ENCODE measurements around the gene HS6ST1. TPM values are rescaled to one million over a fixed set of nuclear protein-coding genes. Genes with fewer than 3 reads are reported as not detected.

Gene HS6ST1
- total and polyA plus RNA-seq, 7 donors = 12.0 to 27.4 (median 17.1) TPM

DNA sequence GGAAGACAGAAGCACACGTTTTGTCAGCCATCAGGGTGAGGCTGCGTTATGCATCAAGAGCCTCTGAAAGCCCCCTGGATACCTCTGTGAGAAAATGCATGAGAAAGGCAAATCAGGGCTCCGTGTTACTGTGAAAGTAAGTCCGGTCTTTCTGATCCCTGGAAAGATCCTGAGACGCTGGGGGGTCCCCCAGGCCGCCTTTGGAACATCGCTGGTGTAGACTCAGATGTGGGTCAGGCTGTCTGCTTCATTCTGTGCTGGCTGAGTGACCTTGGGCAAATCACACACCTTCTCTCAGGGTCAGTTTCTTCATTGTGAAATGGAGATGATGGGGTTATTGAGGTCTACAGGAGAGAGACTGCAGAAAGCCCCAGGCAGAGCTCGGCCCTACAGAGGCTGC is 42.0 kb upstream of the HS6ST1 start:
- 76 to 91% methylated on average over 8 of the region's 8 CpGs for WGBS, 2 donors
- Histone ChIP-seq H3K36me3 (no peaks in the 10 kb centered on the region), H3K27me3 (no peaks in the 10 kb centered on the region), H3K4me1 (peaks cover 0 to 20% (median 17%) of the 10 kb centered on the region in 4 donors), H3K27ac (no peak overlapping the region), H3K9me3 (no peaks in the 10 kb centered on the region), H3K4me3 (no peak overlapping the region)
- no peak for DNase-seq
- TF ChIP-seq, protein P1, sequence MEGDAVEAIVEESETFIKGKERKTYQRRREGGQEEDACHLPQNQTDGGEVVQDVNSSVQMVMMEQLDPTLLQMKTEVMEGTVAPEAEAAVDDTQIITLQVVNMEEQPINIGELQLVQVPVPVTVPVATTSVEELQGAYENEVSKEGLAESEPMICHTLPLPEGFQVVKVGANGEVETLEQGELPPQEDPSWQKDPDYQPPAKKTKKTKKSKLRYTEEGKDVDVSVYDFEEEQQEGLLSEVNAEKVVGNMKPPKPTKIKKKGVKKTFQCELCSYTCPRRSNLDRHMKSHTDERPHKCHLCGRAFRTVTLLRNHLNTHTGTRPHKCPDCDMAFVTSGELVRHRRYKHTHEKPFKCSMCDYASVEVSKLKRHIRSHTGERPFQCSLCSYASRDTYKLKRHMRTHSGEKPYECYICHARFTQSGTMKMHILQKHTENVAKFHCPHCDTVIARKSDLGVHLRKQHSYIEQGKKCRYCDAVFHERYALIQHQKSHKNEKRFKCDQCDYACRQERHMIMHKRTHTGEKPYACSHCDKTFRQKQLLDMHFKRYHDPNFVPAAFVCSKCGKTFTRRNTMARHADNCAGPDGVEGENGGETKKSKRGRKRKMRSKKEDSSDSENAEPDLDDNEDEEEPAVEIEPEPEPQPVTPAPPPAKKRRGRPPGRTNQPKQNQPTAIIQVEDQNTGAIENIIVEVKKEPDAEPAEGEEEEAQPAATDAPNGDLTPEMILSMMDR (IDR thresholded peaks at IDR 0.05) = no peak
- TF ChIP-seq POLR2AphosphoS5 (IDR thresholded peaks at IDR 0.05) (no peak), EP300 (IDR thresholded peaks at IDR 0.05) (no peak), POLR2A (IDR thresholded peaks at IDR 0.05) (no peak)
- intact Hi-C loops (cut with DNase I) = no loop called here

DNA sequence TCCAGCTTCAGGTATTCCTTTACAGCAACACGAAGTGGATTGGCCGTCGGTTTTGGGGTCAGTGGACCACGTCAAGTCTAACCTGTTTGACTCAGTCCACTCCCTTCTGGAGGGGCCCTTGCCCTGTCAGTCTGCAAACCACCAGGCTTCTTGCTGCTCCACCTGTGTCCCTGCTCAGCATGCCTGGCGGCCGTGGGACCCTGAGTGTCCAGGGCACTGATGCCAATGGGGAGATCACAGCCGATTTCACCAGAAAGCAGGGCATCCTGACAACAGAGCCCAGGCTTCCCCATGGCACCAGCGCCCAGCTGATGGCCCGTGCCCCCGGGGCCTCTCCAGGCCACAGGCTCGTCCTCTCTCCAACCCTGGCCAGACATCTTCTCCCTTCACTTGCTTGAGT is 41.2 kb upstream of the HS6ST1 start:
- WGBS, 2 donors = 82 to 88% methylated on average over 11 of the region's 11 CpGs

DNA sequence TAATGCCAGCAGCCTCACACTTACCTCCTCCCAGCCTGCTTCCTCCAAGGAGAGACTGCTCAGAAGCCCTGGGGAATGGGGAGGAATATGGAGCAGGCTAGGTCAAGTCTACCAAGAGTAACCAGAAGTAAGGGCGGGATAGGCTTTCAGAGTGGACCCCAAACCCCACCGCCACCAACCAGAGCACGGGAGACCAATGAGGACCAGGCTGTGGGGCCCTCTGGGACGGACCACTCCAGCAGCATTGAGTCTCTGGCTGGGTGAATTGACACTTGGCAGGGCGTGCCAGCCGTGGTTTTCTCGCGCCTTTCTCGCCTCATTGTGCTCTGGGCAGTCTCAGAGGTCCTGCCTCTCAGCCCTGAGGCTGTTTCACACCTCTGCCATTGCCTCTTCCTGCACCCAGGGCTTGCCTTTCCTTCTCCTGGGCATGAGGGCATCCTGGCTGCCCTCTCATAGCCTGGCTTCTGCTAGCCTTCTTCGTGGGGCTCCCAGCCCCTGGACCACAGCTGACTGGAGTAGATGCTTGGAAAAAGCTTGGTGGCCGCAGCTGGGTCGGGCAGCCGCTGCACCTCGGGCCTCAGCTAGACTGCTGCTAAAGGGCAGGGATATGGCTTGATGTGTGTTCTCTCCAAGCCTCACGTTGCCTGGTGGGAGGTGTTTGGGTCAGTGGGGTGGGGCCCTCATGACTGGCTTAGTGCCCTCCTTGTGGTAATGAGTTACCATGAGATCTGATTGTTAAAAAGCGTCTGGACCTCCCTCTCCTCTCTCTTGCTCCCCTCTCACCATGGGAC is 40.5 kb upstream of the HS6ST1 start:
- Histone ChIP-seq H3K36me3 (no peaks in the 10 kb centered on the region), H3K4me3 (no peak overlapping the region), H3K27me3 (no peaks in the 10 kb centered on the region), H3K9me3 (no peaks in the 10 kb centered on the region), H3K4me1 (peaks cover 0 to 20% (median 17%) of the 10 kb centered on the region in 4 donors), H3K27ac (no peak overlapping the region)
- DNase-seq = no peak
- TF ChIP-seq, protein P1 (IDR thresholded peaks at IDR 0.05) = no peak
- TF ChIP-seq POLR2AphosphoS5 (IDR thresholded peaks at IDR 0.05) (no peak), POLR2A (IDR thresholded peaks at IDR 0.05) (no peak), EP300 (IDR thresholded peaks at IDR 0.05) (no peak)
- intact Hi-C loops (cut with DNase I) = no loop called here
- 79 to 89% methylated on average over 16 of the region's 16 CpGs for WGBS, 2 donors

More for the DNA sequence above, 41.2 kb upstream of the HS6ST1 start:
- TF ChIP-seq, protein P1 (IDR thresholded peaks at IDR 0.05) = no peak
- TF ChIP-seq POLR2A (IDR thresholded peaks at IDR 0.05) (no peak), EP300 (IDR thresholded peaks at IDR 0.05) (no peak), POLR2AphosphoS5 (IDR thresholded peaks at IDR 0.05) (no peak)
- no peaks in the 10 kb centered on the region for H3K9me3 ChIP-seq
- intact Hi-C loops (cut with DNase I) = no loop called here
- no peak for DNase-seq
- no peak overlapping the region for H3K4me3 ChIP-seq
- H3K36me3 ChIP-seq = no peaks in the 10 kb centered on the region
- no peak overlapping the region for H3K27ac ChIP-seq
- H3K27me3 ChIP-seq = no peaks in the 10 kb centered on the region
- peaks cover 0 to 20% (median 17%) of the 10 kb centered on the region in 4 donors for H3K4me1 ChIP-seq

DNA sequence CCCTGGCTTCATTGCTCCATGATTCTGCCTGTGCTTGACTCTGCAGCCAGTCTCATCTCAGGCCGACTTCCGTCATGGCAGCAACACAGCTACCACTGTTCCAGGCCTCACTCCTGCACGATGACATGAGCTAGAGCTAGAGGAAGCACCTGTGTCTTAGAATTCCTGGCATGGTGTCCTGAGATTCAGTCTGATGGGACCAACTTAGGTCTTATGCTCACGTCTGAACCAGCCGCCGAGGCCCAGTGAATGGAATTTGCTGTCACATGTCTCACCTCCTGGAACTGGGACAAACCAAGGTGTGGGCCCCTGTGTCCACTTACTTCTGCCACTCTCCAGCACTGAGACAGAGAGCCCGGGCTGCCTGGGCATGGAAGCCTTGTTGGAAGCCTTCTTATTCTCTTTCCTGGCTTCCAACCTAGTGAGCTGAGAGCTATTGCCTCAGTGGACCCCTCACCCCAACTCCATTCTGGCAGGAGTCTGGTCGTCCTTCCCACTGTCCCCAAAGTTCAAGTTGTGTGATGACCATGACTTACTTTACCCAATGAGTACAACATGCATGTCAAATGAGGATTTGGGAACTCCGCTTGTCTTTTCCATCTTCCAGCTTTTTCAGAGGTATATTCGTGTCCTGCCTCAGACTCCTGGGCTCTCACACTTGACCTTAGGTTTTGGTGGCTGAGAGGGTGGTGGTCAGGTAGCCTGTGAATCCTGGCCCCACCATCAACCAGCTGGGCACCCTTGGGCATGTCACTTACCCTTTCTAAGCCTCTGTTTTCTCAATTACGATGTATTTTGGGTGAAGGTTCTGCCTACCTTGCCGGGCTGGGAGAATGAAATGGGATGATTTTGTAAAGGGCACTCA is 39.1 kb upstream of the HS6ST1 start:
- no peak for DNase-seq
- intact Hi-C loops (cut with DNase I) = no loop called here
- Histone ChIP-seq H3K4me3 (no peak overlapping the region), H3K9me3 (no peaks in the 10 kb centered on the region), H3K27ac (no peak overlapping the region), H3K4me1 (peaks cover 0 to 11% (median 11%) of the 10 kb centered on the region in 4 donors), H3K27me3 (no peaks in the 10 kb centered on the region), H3K36me3 (no peaks in the 10 kb centered on the region)
- WGBS, 2 donors = 83 to 93% methylated on average over 12 of the region's 12 CpGs
- TF ChIP-seq EP300 (IDR thresholded peaks at IDR 0.05) (no peak), POLR2A (IDR thresholded peaks at IDR 0.05) (no peak), POLR2AphosphoS5 (IDR thresholded peaks at IDR 0.05) (no peak)
- TF ChIP-seq, protein P1 (IDR thresholded peaks at IDR 0.05) = no peak
